Psoas muscle (tissue), 8 donors: ENCODE data around the gene ARHGEF7. TPM values are rescaled to one million over a fixed set of nuclear protein-coding genes. Genes with fewer than 3 reads are reported as not detected.
"Not testable (repeated sequence)": the region's sequence is repeated elsewhere in the genome, so short reads cannot be mapped to it uniquely, and the experiment has no call there.

Source experiments
- ATAC-seq, 4 donors: fragments of 200-7000 bp; cut with Tn5 transposase; one replicate each; pipeline ENCODE4 v1.9.1; 2020; ENCODE audit warnings: moderate library complexity in 3 of 4, mild to moderate bottlenecking in 2 of 4
- DNase-seq, 2 donors: peaks; one replicate each; pipeline ENCODE4 v3.0.0-alpha.2; 2020
- H3K27ac ChIP-seq: fragments of 200-600 bp; one replicate; pipeline ENCODE4 v1.8.0; 2022
- H3K27me3 ChIP-seq, 3 donors: fragments of 200-600 bp in 1 of 3; one replicate each; pipeline versions ENCODE4 v1.6.1 to v1.8.0; 2013 to 2022; ENCODE audit warnings: low read length in 2 of 3, mild to moderate bottlenecking in 2 of 3, moderate library complexity in 1 of 3; ENCODE audit not compliant: insufficient read depth in 3 of 3
- H3K36me3 ChIP-seq, 2 donors: fragments of 200-600 bp in 1 of 2; one replicate each; pipeline versions ENCODE4 v1.6.1 to v1.8.0; 2013 to 2022; ENCODE audit warnings: low read depth in 1 of 2, mild to moderate bottlenecking in 1 of 2, moderate library complexity in 1 of 2; ENCODE audit not compliant: insufficient read depth in 1 of 2
- H3K4me1 ChIP-seq: fragments of 200-600 bp; one replicate; pipeline ENCODE4 v1.8.0; 2022
- H3K4me3 ChIP-seq: fragments of 200-600 bp; one replicate; pipeline ENCODE4 v1.8.0; 2022; ENCODE audit warnings: mild to moderate bottlenecking
- H3K9me3 ChIP-seq: fragments of 200-600 bp; one replicate; pipeline ENCODE4 v1.8.0; 2022
- WGBS, 3 donors: extraction: QIAGEN DNeasy Blood & Tissue Kit; methylation state at CpG; one replicate each; pipeline versions ENCODE4 v1.1.6 to v1.1.7; 2013; 5-methylcytosine and 5-hydroxymethylcytosine counted together
- intact Hi-C, 2 donors: fragments of 100-400 bp; cut with DNase I; formaldehyde crosslinking; loops; one replicate each; pipeline versions ENCODE4 v1.11.0 to v1.14.2; 2022
- long read RNA-seq, 2 donors: library from polyadenylated mRNA; unstranded; transcript quantifications; one replicate each; pipeline ENCODE4 v2.0.0, GENCODE V29; 2021
- polyA plus RNA-seq, 3 donors: library from polyadenylated mRNA; stranded (reverse); fragments of 200-250 nt; gene quantifications; one replicate each; pipeline ENCODE4 v1.2.3, GENCODE V29; 2013
- total RNA-seq, 4 donors: library from RNA; stranded (reverse); fragmentation: NEBNext Ultra II Directional in 2 of 4; extraction: Animal tissue kit (Norgen Biotek cat#: 25700) in 2 of 4; gene quantifications; one replicate each; pipeline versions ENCODE4 v1.2.1 to v1.2.4, GENCODE V29; 2021 to 2023
- TF ChIP-seq, protein P1 (sequence below): fragments of 200-600 bp; IDR thresholded peaks from one replicate; pipeline ENCODE4 v1.8.0; 2022; ENCODE audit warnings: antibody characterized with exemption
- donor health status: healthy with polysubstance abuse.
- donor health status: DM: no; HTN: no; CAD: no; lungs with moderate emphysema.
- donor health status: Bipolar disorder and iron deficiency.
- donor health status: healthy.
- donor health status: DM: yes; HTN: yes; CAD: no.
- donor health status: DM: no; HTN: no; CAD: no.
- donor health status: DM: no; HTN: no; CAD: no.
- donor health status: DM: yes; HTN: yes; CAD: no.

Gene ARHGEF7, protein sequence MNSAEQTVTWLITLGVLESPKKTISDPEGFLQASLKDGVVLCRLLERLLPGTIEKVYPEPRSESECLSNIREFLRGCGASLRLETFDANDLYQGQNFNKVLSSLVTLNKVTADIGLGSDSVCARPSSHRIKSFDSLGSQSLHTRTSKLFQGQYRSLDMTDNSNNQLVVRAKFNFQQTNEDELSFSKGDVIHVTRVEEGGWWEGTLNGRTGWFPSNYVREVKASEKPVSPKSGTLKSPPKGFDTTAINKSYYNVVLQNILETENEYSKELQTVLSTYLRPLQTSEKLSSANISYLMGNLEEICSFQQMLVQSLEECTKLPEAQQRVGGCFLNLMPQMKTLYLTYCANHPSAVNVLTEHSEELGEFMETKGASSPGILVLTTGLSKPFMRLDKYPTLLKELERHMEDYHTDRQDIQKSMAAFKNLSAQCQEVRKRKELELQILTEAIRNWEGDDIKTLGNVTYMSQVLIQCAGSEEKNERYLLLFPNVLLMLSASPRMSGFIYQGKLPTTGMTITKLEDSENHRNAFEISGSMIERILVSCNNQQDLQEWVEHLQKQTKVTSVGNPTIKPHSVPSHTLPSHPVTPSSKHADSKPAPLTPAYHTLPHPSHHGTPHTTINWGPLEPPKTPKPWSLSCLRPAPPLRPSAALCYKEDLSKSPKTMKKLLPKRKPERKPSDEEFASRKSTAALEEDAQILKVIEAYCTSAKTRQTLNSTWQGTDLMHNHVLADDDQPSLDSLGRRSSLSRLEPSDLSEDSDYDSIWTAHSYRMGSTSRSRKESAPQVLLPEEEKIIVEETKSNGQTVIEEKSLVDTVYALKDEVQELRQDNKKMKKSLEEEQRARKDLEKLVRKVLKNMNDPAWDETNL
- 10 to 100 TPM; 44.1 to 53.6 (median 52.7) TPM for total RNA-seq
- 10 to 100 TPM; 21.6 to 46.8 (median 22.3) TPM for polyA plus RNA-seq
- long read RNA-seq, donor 1, partial matches to known transcripts = 13 of 14 reads
- long read RNA-seq, donor 1, other reads (novel, unspliced or antisense) = 1 of 14 reads
- long read RNA-seq, donor 2, partial matches to known transcripts = 12 of 22 reads
- long read RNA-seq, donor 2, other reads (novel, unspliced or antisense) = 10 of 22 reads

DNA sequence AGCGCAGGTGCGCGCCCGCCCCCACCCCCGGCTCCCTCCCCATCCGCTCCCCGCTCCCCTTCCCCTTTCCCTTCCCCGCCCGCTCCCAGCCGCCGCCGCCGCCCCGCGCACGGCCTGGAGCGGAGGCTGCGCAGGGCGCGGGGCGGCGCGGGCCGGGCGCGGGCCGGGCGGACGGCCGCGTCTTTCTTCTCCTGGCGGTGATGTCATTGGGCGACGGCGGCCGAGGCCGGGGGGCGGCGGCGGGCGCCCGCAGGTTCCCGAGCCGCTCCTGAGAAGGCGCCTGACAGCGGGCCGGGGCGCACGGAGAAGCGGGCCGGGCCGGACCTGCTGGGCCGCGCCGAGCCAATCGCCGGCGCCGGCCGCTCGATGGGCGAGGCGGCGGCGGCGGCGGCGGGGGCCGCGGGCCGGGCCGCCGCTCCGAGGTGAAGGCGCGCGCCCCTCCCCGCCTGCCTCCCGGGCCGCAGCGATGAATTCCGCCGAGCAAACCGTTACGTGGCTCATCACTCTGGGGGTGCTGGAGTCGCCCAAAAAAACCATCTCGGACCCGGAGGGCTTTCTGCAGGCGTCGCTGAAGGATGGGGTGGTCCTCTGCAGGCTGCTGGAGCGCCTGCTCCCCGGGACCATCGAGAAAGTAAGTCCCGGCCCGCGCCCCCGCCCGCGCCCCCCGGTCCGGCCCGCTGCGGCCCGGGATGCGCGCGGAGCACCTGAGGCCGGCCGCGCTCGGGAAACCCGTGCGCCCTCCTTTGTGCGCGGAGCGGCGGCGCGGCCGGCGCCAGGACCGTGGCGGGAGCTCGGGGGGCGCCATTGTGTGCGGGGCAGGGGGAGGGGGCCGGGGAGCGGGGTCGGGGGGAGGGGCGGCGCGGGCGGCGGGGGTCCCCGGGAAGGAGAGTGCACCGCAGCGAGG lies at the start of gene ARHGEF7:
Gene ARHGEF7, plus strand, starts transcription at position 250 of the 904 bp plus-strand sequence. Its CDS starts 217 bp downstream, at position 467.
- Histone ChIP-seq H3K36me3 (no peaks in the 10 kb centered on the region), H3K4me1 (peaks cover 5% of the 10 kb centered on the region), H3K27me3 (no peaks in the 10 kb centered on the region), H3K4me3 (peak within 1 kb of the TSS; percentile 87), H3K27ac (peak within 1 kb of the TSS; percentile 90), H3K9me3 (no peaks in the 10 kb centered on the region)
- ATAC-seq (peak; percentile 53 to 63 (median 56)), DNase-seq (peak in 1 of 2 donors; percentile 66)
- TF ChIP-seq, protein P1, sequence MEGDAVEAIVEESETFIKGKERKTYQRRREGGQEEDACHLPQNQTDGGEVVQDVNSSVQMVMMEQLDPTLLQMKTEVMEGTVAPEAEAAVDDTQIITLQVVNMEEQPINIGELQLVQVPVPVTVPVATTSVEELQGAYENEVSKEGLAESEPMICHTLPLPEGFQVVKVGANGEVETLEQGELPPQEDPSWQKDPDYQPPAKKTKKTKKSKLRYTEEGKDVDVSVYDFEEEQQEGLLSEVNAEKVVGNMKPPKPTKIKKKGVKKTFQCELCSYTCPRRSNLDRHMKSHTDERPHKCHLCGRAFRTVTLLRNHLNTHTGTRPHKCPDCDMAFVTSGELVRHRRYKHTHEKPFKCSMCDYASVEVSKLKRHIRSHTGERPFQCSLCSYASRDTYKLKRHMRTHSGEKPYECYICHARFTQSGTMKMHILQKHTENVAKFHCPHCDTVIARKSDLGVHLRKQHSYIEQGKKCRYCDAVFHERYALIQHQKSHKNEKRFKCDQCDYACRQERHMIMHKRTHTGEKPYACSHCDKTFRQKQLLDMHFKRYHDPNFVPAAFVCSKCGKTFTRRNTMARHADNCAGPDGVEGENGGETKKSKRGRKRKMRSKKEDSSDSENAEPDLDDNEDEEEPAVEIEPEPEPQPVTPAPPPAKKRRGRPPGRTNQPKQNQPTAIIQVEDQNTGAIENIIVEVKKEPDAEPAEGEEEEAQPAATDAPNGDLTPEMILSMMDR = no peak
- intact Hi-C loops = loop anchor here in 1 of 2 donors (5.0 kb wide), 1 partner anchor 37 kb away; no protein-coding TSS in a partner anchor
- WGBS, 3 donors = 1% methylated on average over 42 to 128 of the region's 137 CpGs

DNA sequence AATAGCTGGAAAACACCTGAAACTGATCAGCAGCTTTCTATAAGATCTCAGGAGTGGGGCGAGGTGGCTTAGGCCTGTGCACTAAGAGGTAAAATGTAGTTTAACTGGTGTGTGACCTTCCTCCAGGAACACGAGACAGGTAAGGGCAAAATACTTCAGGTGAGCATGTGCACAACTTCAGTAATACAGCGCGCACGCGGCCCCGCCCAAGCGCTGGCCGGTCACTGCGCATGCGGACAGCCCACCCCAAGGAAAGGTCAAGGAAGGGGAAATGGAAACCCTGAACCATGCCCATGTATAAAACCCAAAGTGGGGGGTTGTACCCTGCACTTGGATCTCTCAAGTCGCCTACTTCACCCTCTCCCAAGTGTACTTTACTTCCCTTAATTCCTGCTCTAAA lies 49.4 kb upstream of the ARHGEF7 start:
- no peaks in the 10 kb centered on the region for H3K36me3 ChIP-seq
- ATAC-seq (no peak), DNase-seq (no peak)
- no peak overlapping the region for H3K4me3 ChIP-seq
- peaks cover 0 to 2% (median 0%) of the 10 kb centered on the region in 3 donors for H3K27me3 ChIP-seq
- H3K4me1 ChIP-seq = peaks cover 12% of the 10 kb centered on the region
- TF ChIP-seq, protein P1 = no peak
- no peak overlapping the region for H3K27ac ChIP-seq
- H3K9me3 ChIP-seq = no peaks in the 10 kb centered on the region
- intact Hi-C loops = loop anchor here in 1 of 2 donors (5.0 kb wide), 1 partner anchor 157 kb away; no protein-coding TSS in a partner anchor
- WGBS, 3 donors = 95 to 97% (median 96%) methylated on average over 12 of the region's 12 CpGs

DNA sequence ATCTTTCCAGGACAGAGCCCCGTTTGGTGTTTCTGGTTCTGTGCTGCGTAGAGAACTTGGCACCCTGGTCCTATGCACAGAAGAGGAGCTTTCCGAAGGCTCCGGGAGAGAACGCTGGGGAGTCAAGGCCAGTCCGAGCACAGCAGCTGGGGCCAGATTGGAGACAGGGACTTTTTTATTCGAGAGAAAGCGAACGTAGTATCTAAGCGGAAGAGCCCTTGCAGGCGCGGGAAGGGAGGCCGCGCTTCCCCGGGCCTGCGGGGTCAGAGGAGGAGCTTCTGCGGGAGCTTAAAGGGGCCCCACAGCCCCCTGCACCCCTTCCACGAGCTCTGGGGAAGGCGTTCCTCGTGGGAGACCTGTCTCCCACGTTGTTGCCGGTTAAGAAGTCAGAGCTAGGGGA lies 48.6 kb upstream of the ARHGEF7 start:
- ATAC-seq (peak in 2 of 4 donors; percentile 7 to 13), DNase-seq (no peak)
- H3K36me3 ChIP-seq = no peaks in the 10 kb centered on the region
- peaks cover 5% of the 10 kb centered on the region for H3K4me1 ChIP-seq
- intact Hi-C loops = loop anchor here in 1 of 2 donors (5.0 kb wide), 1 partner anchor 156 kb away; no protein-coding TSS in a partner anchor
- H3K27me3 ChIP-seq = peaks cover 0 to 2% (median 0%) of the 10 kb centered on the region in 3 donors
- 58 to 67% (median 65%) methylated on average over 22 of the region's 22 CpGs for WGBS, 3 donors
- H3K27ac ChIP-seq = no peak overlapping the region
- no peaks in the 10 kb centered on the region for H3K9me3 ChIP-seq
- TF ChIP-seq, protein P1 = no peak
- H3K4me3 ChIP-seq = peak overlapping the region; percentile 71

DNA sequence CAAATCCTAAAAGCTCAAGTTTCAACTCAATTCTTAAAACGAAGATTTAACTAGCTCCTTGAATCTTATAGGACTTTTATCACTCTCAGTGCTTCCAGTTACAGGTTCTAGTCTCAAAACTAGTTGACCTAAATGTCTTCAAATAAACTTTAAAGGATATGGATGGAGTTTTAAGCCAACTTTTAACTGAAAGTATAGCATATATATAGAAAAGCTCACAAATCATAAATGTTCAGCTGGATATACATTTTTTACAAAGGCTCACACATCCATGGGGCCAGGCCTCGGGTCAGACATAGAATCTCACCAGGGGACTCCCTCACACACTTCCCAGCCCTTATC lies 47.1 kb upstream of the ARHGEF7 start:
- Histone ChIP-seq H3K27me3 (peaks cover 0 to 2% (median 0%) of the 10 kb centered on the region in 3 donors), H3K4me1 (no peaks in the 10 kb centered on the region), H3K36me3 (no peaks in the 10 kb centered on the region), H3K27ac (peak overlapping the region; percentile 69), H3K9me3 (no peaks in the 10 kb centered on the region), H3K4me3 (peak overlapping the region; percentile 71)
- ATAC-seq (no peak), DNase-seq (no peak)
- intact Hi-C loops = loop anchor here in 1 of 2 donors (5.0 kb wide), 1 partner anchor 154 kb away; no protein-coding TSS in a partner anchor
- TF ChIP-seq, protein P1 = no peak
- 18 to 29% (median 27%) methylated on average over 2 of the region's 2 CpGs for WGBS, 3 donors

DNA sequence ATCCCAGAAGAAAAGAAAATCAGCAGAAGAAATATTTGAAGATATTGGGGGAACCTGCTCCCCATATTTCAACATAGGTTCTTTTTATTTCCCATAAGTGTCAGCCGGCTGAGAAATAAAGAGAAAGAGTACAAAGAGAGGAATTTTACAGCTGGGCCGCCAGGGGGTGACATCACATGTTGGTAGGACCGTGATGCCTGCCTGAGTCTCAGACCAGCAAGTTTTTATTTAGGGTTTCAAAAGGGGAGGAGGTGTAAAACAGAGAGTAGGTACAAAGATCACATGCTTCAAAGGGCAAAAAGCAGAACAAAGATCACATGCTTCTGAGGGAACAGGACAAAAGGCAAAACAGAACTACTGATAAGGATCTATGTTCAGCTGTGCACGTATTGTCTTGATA lies 44.0 kb upstream of the ARHGEF7 start:
- not testable (repeated sequence) for DNase-seq, H3K27me3 ChIP-seq, H3K36me3 ChIP-seq, H3K4me3 ChIP-seq, H3K27ac ChIP-seq, ATAC-seq, H3K4me1 ChIP-seq
- H3K9me3 ChIP-seq = peaks cover 22% of the 10 kb centered on the region
- intact Hi-C loops = loop anchor here (2.0 to 5.0 kb wide), 2 partner anchors 41 to 152 kb away; no protein-coding TSS in a partner anchor
- 67 to 79% (median 69%) methylated on average over 4 of the region's 4 CpGs for WGBS, 3 donors

DNA sequence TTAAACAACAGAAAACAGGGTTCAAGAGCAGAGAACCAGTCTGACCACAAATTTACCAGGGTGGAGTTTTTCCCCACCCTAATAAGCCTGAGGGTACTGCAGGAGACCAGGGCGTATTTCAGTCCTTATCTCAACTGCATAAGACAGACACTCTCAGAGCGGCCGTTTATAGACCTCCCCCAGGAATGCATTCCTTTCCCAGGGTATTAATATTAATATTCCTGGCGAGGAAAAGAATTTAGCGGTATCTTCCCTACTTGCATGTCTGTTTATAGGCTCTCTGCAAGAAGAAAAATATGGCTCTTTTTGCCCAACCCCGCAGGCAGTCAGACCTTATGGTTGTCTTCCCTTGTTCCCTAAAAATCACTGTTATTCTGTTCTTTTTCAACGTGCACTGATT lies 43.6 kb upstream of the ARHGEF7 start:
- H3K27me3 ChIP-seq, H3K4me3 ChIP-seq, ATAC-seq, H3K36me3 ChIP-seq, DNase-seq, H3K27ac ChIP-seq, H3K4me1 ChIP-seq: not testable (repeated sequence)
- WGBS, 3 donors = 78 to 84% (median 81%) methylated on average over 7 of the region's 7 CpGs
- intact Hi-C loops = loop anchor here (2.0 to 5.0 kb wide), 2 partner anchors 41 to 151 kb away; no protein-coding TSS in a partner anchor
- H3K9me3 ChIP-seq = peaks cover 22% of the 10 kb centered on the region
